Heart right ventricle (tissue), 16 donors: ENCODE results near the gene ARMC7. TPM values are rescaled to one million over a fixed set of nuclear protein-coding genes. Genes with fewer than 3 reads are reported as not detected.

ENCODE experiments used
- ATAC-seq, 8 donors: fragments of 200-7000 bp; cut with Tn5 transposase; one replicate each; pipeline ENCODE4 v1.9.1; 2020; ENCODE audit warnings: mild to moderate bottlenecking in 8 of 8, moderate library complexity in 8 of 8, moderate number of reproducible peaks in 1 of 8
- DNase-seq, 2 donors: peaks; one replicate each; pipeline ENCODE4 v3.0.0-alpha.2; 2020
- H3K27ac ChIP-seq, 10 donors: fragments of 200-600 bp; sonication (generic) in 2 of 10; one replicate each; pipeline versions ENCODE4 v1.5.0 to v1.8.0; 2020 to 2022; ENCODE audit warnings: mild to moderate bottlenecking in 3 of 10
- H3K27me3 ChIP-seq, 7 donors: fragments of 200-600 bp; one replicate each; pipeline ENCODE4 v1.8.0; 2021 to 2022; ENCODE audit warnings: mild to moderate bottlenecking in 2 of 7
- H3K36me3 ChIP-seq, 9 donors: fragments of 200-600 bp; sonication (generic) in 1 of 9; one replicate each; pipeline versions ENCODE4 v1.5.0 to v1.8.0; 2020 to 2022; ENCODE audit warnings: mild to moderate bottlenecking in 2 of 9
- H3K4me1 ChIP-seq, 9 donors: fragments of 200-600 bp; sonication (generic) in 1 of 9; one replicate each; pipeline versions ENCODE4 v1.5.0 to v1.8.0; 2020 to 2022; ENCODE audit warnings: mild to moderate bottlenecking in 4 of 9
- H3K4me3 ChIP-seq, 10 donors: fragments of 200-600 bp; sonication (generic) in 2 of 10; one replicate each; pipeline versions ENCODE4 v1.5.0 to v1.8.0; 2020 to 2022; ENCODE audit warnings: mild to moderate bottlenecking in 7 of 10, moderate library complexity in 2 of 10
- H3K9me3 ChIP-seq, 11 donors: fragments of 200-600 bp in 10 of 11; sonication (generic) in 2 of 11; one replicate each; pipeline versions ENCODE4 v1.5.0 to v1.8.0; 2013 to 2022; ENCODE audit warnings: mild to moderate bottlenecking in 2 of 11, control low read depth in 1 of 11, moderate library complexity in 1 of 11
- CTCF ChIP-seq, 9 donors: fragments of 200-600 bp; sonication (generic) in 2 of 9; IDR thresholded peaks; one replicate each; pipeline versions ENCODE4 v1.5.0 to v1.8.0; 2021 to 2022; ENCODE audit warnings: antibody characterized with exemption in 9 of 9, mild to moderate bottlenecking in 5 of 9, moderate library complexity in 1 of 9
- WGBS, 2 donors: extraction: QIAGEN DNeasy Blood & Tissue Kit; methylation state at CpG; one replicate each; pipeline ENCODE4 v1.1.7; 2013; ENCODE audit warnings: inconsistent platforms in 1 of 2; 5-methylcytosine and 5-hydroxymethylcytosine counted together
- intact Hi-C, 10 donors: fragments of 100-400 bp; cut with DNase I; formaldehyde crosslinking; loops; one replicate each; pipeline versions ENCODE4 v1.11.1 to v1.14.2; 2022
- polyA plus RNA-seq, 2 donors: library from polyadenylated mRNA; stranded (reverse); fragments of 200-250 nt; gene quantifications; one replicate each; pipeline ENCODE4 v1.2.3, GENCODE V29; 2013
- total RNA-seq, 10 donors: library from RNA; stranded (reverse); fragmentation: NEBNext Ultra II Directional in 3 of 10; extraction: Animal tissue kit (Norgen Biotek cat#: 25700) in 3 of 10; gene quantifications; one replicate each; pipeline versions ENCODE4 v1.2.1 to v1.2.4, GENCODE V29; 2021 to 2023
- donor health status: Arrhythmogenic right ventricular cardiomyopathy.
- donor health status: ischemic (EF 13 %, LVEDD 7.1; RV severe dilation, severe dysfunction).
- donor health status: healthy with polysubstance abuse.
- donor health status: DM: no; HTN: yes; CAD: no.
- donor health status: DM: no; HTN: no; CAD: no.
- donor health status: ischemic (EF 25% LVEDD 6.9; RV normal size, moderate dysfunction).
- donor health status: ischemic (EF 25% LVEDD 5.7; RV mildly dilated, moderate dysfunction).
- donor health status: healthy.
- donor health status: DM: yes; HTN: yes; CAD: no.
- donor health status: Ischemic cardiomyopathy.
- donor health status: ischemic (EF 35%, LVEDD 5.7; RV mildly dilated, moderate dysfunction).
- donor health status: nonischemic (EF 11% LVEDD 7.7; RV severe dilation, severe dysfunction).
- donor health status: DM: yes; HTN: yes; CAD: no.
- donor health status: PGD.
- donor health status: ischemic (EF 29% LVEDD 5.4; RV normal size, mild dysfunction).
- donor health status: nonischemic (EF 23%, LVEDD 6.1; RV moderate dilation, normal function).

The ARMC7 gene
- total and polyA plus RNA-seq, 12 donors = 3.1 to 7.9 (median 5.2) TPM

DNA sequence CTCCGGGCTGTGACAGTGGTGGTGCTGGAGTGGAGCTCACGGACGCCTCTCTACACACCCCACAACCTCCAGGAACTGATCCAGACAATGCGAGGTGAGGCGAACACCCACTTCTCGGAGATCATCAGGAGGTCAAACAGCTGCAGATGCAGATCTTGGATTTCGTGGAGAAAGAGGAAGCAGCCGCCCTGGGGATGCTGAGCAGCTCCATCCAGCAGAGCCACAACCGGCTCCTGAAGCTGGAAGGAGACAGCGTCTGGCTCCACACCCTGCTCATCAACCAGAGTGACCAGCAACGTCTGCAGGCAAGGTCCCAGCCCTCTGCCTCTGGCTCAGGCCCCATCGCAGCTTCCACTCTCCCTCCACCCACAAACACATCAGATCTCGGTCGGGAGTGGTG is 35.2 kb upstream of the ARMC7 start:
- intact Hi-C loops = loop anchor here in 1 of 10 donors (5.0 kb wide), 1 partner anchor 33 kb away; the partner anchor contains the start of gene ARMC7
- WGBS, 2 donors = 72 to 81% methylated on average over 14 of the region's 14 CpGs
- H3K36me3 ChIP-seq = no peaks in the 10 kb centered on the region
- H3K4me1 ChIP-seq = peaks cover 7 to 53% (median 33%) of the 10 kb centered on the region in 9 donors
- no peaks in the 10 kb centered on the region for H3K9me3 ChIP-seq
- ATAC-seq = no peak
- no peaks in the 10 kb centered on the region for H3K27me3 ChIP-seq
- DNase-seq = no peak
- H3K27ac ChIP-seq = no peak overlapping the region
- TF ChIP-seq CTCF (IDR thresholded peaks at IDR 0.05) = no peak
- no peak overlapping the region for H3K4me3 ChIP-seq

- Histone ChIP-seq H3K9me3 (no peaks in the 10 kb centered on the region), H3K4me3 (no peak overlapping the region), H3K36me3 (no peaks in the 10 kb centered on the region), H3K27me3 (no peaks in the 10 kb centered on the region), H3K4me1 (peaks cover 7 to 59% (median 35%) of the 10 kb centered on the region in 9 donors), H3K27ac (peak overlapping the region in 2 of 10 donors; percentile 2 to 90)
- no peak for TF ChIP-seq CTCF (IDR thresholded peaks at IDR 0.05)
- 60 to 63% methylated on average over 4 of the region's 4 CpGs for WGBS, 2 donors
- intact Hi-C loops = loop anchor here in 1 of 10 donors (5.0 kb wide), 1 partner anchor 37 kb away; no protein-coding TSS in a partner anchor
- no peak for DNase-seq
- ATAC-seq = no peak
Measured at GRCh38 chr17:75075597-75076336, 34.0 kb upstream of the ARMC7 start.

DNA sequence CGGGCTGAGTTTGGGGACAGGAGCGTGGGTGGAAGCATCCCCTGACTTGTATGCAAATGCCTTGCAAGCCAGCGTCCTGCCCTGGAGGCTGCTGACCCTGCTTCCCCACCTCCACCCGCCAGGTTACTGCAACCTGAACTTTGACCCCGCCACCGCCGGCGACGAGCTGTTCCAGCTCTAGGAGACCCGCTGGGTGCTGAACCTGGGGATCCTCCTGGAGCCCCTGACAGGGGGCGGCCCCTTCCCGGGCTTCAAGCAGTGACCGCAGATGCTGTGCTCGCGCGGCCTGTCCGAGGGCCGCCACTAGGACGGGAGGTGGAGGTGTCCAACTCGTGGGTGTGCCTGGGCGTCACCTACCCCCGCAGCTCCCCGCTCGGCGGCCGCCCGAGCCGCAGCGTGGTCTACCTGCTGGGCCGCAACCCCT is 32.7 kb upstream of the ARMC7 start:
- intact Hi-C loops = loop anchor here in 1 of 10 donors (5.0 kb wide), 1 partner anchor 35 kb away; no protein-coding TSS in a partner anchor
- Histone ChIP-seq H3K27ac (peak overlapping the region; percentile 70 to 90 (median 88)), H3K27me3 (no peaks in the 10 kb centered on the region), H3K36me3 (no peaks in the 10 kb centered on the region), H3K4me1 (peaks cover 7 to 48% (median 33%) of the 10 kb centered on the region in 9 donors), H3K9me3 (no peaks in the 10 kb centered on the region), H3K4me3 (peak overlapping the region in 9 of 10 donors; percentile 24 to 57 (median 53))
- no peak for DNase-seq
- WGBS, 2 donors = 30 to 36% methylated on average over 26 to 30 of the region's 30 CpGs
- ATAC-seq = peak in 4 of 8 donors; percentile 1 to 62 (median 14)
- TF ChIP-seq CTCF (IDR thresholded peaks at IDR 0.05) = no peak

GRCh38 chr17:75077496-75078283 is 32.1 kb upstream of the ARMC7 start:
- Histone ChIP-seq H3K9me3 (no peaks in the 10 kb centered on the region), H3K27me3 (no peaks in the 10 kb centered on the region), H3K36me3 (no peaks in the 10 kb centered on the region), H3K4me1 (peaks cover 7 to 42% (median 28%) of the 10 kb centered on the region in 9 donors), H3K4me3 (peak overlapping the region in 9 of 10 donors; percentile 24 to 57 (median 53)), H3K27ac (peak overlapping the region; percentile 70 to 90 (median 88))
- WGBS, 2 donors = 5 to 7% methylated on average over 50 to 53 of the region's 53 CpGs
- ATAC-seq (peak; percentile 87 to 93 (median 90)), DNase-seq (peak; percentile 78 to 84)
- intact Hi-C loops = loop anchor here in 1 of 10 donors (5.0 kb wide), 1 partner anchor 35 kb away; no protein-coding TSS in a partner anchor
- TF ChIP-seq CTCF (IDR thresholded peaks at IDR 0.05) = peak in 7 of 9 donors; percentile 25 to 59 (median 35)
